ENCODE data around the gene DNAJC30. TPM values are rescaled to one million over a fixed set of nuclear protein-coding genes. Genes with fewer than 3 reads are reported as not detected.
A peak's percentile ranks its signal among the peaks of the same experiment; 100 is the strongest.

The DNAJC30 gene
- polyA plus RNA-seq, 1 donor from 2014 or later = 1.3 TPM

GRCh38 chr7:73727952-73728351, 44.7 kb upstream of the DNAJC30 start:
- H2AFZ ChIP-seq (ENCODE audit: low read depth, low read length) = no peak overlapping the region
- no peaks in the 10 kb centered on the region for H3K27me3 ChIP-seq (ENCODE audit: insufficient read depth, low read depth, low read length)
- no peak overlapping the region for H3K9ac ChIP-seq (ENCODE audit: low read length)
- no peak overlapping the region for H3K4me2 ChIP-seq (ENCODE audit: low read length)
- H3F3A ChIP-seq (ENCODE audit: insufficient read depth, low read length, poor library complexity, severe bottlenecking) = no peaks in the 10 kb centered on the region
- H3K79me2 ChIP-seq (replicated peaks; ENCODE audit: insufficient read depth, low read length) = no peaks in the 10 kb centered on the region
- H3K36me3 ChIP-seq (ENCODE audit: insufficient read depth, low read length) = no peaks in the 10 kb centered on the region
- no peaks in the 10 kb centered on the region for H4K20me1 ChIP-seq (ENCODE audit: insufficient read depth)
- no peak overlapping the region for H3K4me3 ChIP-seq (ENCODE audit: low read length)
- no peaks in the 10 kb centered on the region for H3K9me2 ChIP-seq (ENCODE audit: insufficient read depth, low read length)
- no peak overlapping the region for H3K27ac ChIP-seq (ENCODE audit: low read length)
- TF ChIP-seq TAF1 (IDR thresholded peaks at IDR 0.05; ENCODE audit: low read depth) (no peak), CTCF (IDR thresholded peaks at IDR 0.05; ENCODE audit: poor library complexity, severe bottlenecking) (no peak), POLR2AphosphoS5 (IDR thresholded peaks at IDR 0.05) (no peak), MXI1 (conservative IDR thresholded peaks at IDR 0.05; ENCODE audit: poor library complexity, severe bottlenecking) (no peak), EZH2 (IDR thresholded peaks at IDR 0.05; ENCODE audit: borderline replicate concordance, insufficient read depth, low read length, poor library complexity, severe bottlenecking) (no peak)
- no peaks in the 10 kb centered on the region for H3K9me3 ChIP-seq (ENCODE audit: low read length)

- Histone ChIP-seq H3K9me3 (ENCODE audit: low read length) (no peaks in the 10 kb centered on the region), H3K4me2 (ENCODE audit: low read length) (no peak overlapping the region), H3K36me3 (ENCODE audit: insufficient read depth, low read length) (no peaks in the 10 kb centered on the region), H3K4me3 (ENCODE audit: low read length) (no peak overlapping the region), H3K9me2 (ENCODE audit: insufficient read depth, low read length) (no peaks in the 10 kb centered on the region), H3K79me2 (replicated peaks; ENCODE audit: insufficient read depth, low read length) (no peaks in the 10 kb centered on the region), H3K27ac (ENCODE audit: low read length) (no peak overlapping the region), H3F3A (ENCODE audit: insufficient read depth, low read length, poor library complexity, severe bottlenecking) (no peaks in the 10 kb centered on the region), H4K20me1 (ENCODE audit: insufficient read depth) (no peaks in the 10 kb centered on the region), H2AFZ (ENCODE audit: low read depth, low read length) (no peak overlapping the region), H3K27me3 (ENCODE audit: insufficient read depth, low read depth, low read length) (no peaks in the 10 kb centered on the region), H3K9ac (ENCODE audit: low read length) (no peak overlapping the region)
- TF ChIP-seq CTCF (IDR thresholded peaks at IDR 0.05; ENCODE audit: poor library complexity, severe bottlenecking) (peak; percentile 8), MXI1 (conservative IDR thresholded peaks at IDR 0.05; ENCODE audit: poor library complexity, severe bottlenecking) (no peak), POLR2AphosphoS5 (IDR thresholded peaks at IDR 0.05) (no peak), SMC3 (conservative IDR thresholded peaks at IDR 0.05; ENCODE audit: poor library complexity) (peak; percentile 4)
Observed at GRCh38 chr7:73726083-73726466, 42.8 kb upstream of the DNAJC30 start.

GRCh38 chr7:73723813-73724212, 40.6 kb upstream of the DNAJC30 start:
- Histone ChIP-seq H3K9ac (ENCODE audit: low read length) (no peak overlapping the region), H3K27ac (ENCODE audit: low read length) (no peak overlapping the region), H3K36me3 (ENCODE audit: insufficient read depth, low read length) (no peaks in the 10 kb centered on the region), H3K4me3 (ENCODE audit: low read length) (no peak overlapping the region), H4K20me1 (ENCODE audit: insufficient read depth) (no peaks in the 10 kb centered on the region), H3K4me2 (ENCODE audit: low read length) (no peak overlapping the region), H2AFZ (ENCODE audit: low read depth, low read length) (no peak overlapping the region), H3K27me3 (ENCODE audit: insufficient read depth, low read depth, low read length) (peaks cover 5% of the 10 kb centered on the region), H3F3A (ENCODE audit: insufficient read depth, low read length, poor library complexity, severe bottlenecking) (no peaks in the 10 kb centered on the region), H3K9me3 (ENCODE audit: low read length) (no peaks in the 10 kb centered on the region), H3K9me2 (ENCODE audit: insufficient read depth, low read length) (no peaks in the 10 kb centered on the region), H3K79me2 (replicated peaks; ENCODE audit: insufficient read depth, low read length) (peaks cover 4% of the 10 kb centered on the region)
- TF ChIP-seq CTCF (IDR thresholded peaks at IDR 0.05; ENCODE audit: poor library complexity, severe bottlenecking) = no peak
- no peak for TF ChIP-seq MXI1 (conservative IDR thresholded peaks at IDR 0.05; ENCODE audit: poor library complexity, severe bottlenecking)
- TF ChIP-seq EP300 (conservative IDR thresholded peaks at IDR 0.05; ENCODE audit: poor library complexity, severe bottlenecking) = no peak
- TF ChIP-seq REST (IDR thresholded peaks at IDR 0.05; ENCODE audit: borderline replicate concordance) = no peak
- TF ChIP-seq POLR2AphosphoS5 (IDR thresholded peaks at IDR 0.05) = no peak
- TF ChIP-seq TAF1 (IDR thresholded peaks at IDR 0.05; ENCODE audit: low read depth) = no peak
- TF ChIP-seq EZH2 (IDR thresholded peaks at IDR 0.05; ENCODE audit: borderline replicate concordance, insufficient read depth, low read length, poor library complexity, severe bottlenecking) = no peak
